GM18517 (cell line): ENCODE data around the gene KCNAB3.

Experiments used
- ATAC-seq: cut with Tn5 transposase; IDR thresholded peaks from one replicate; pipeline ENCODE4 v1.9.1; 2021; ENCODE audit warnings: mild to moderate bottlenecking, moderate library complexity; ENCODE audit not compliant: unreplicated experiment

The KCNAB3 gene

DNA sequence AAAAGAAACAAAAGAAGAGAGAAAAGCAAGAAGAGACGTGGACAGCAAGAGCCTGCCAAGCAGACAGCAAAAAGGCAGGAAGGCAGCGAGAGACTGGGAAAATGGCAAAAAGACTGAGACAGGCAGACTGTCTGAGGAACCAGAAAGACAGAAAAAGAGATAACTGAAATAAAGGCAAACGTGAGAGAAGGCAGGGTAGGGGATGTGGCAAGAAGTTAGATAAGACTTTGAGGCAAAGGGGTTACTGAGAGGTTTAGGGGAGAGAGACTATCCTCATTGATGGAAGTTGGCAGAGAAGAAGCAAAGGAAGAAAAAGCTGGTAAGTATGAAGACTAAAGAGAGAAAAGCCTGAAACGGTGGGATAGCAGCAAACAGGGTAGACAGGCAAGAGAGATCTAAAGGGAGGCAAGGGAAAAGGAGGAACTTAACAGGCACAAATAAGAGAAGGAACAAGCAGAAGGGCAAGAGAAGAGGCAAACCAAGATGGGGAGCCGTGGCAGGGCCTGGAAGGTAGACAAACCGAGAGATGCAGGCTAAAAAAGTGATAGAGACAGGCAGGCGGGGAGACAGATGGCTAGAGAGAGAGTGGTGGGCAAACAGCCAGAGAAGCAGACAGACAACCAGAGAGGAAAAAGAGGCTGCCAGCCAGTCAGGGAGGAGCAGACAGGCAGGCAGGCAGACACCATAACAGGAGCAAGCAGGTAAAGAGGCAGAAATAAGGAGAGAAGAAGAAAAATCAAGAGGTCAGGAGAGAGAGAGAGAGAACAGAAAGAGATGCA lies 48.2 kb downstream of the KCNAB3 start:
- ATAC-seq, result no peak

DNA sequence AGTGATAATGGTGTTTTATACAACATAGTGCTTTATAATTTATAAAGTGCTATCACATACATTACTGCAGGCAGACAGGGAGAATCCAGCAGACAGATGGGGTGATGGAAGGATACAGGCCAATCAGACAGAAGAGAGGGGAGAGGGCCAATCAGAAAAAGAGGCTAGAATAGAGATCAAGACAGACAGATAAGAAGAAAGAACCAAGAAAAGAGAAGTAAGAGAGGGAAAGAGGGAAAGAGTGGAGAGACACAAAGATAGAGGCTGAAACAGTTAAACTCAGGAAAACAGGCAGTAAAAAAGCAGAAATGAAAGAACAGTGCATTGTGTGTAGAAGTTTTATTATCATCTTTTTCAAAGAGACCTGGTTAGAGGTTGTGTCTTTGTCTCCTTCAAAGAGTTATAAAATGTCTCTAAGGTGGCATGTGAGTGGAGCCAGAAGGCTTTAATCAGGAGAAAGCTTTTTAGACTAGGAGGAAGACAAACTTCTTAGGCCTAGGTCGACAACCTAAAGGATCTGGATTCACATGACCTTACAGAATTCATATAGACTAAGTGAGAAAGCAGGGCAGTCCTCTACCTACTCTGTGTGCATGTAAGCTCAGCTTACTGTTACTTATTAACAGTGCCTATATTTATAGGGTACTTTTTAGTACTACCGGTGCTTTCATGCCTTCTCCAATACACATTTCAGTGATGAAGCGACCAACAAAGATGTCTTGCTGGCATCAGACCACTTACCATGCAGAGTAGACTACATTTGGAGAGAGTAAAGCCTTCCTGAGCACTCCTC lies 49.4 kb downstream of the KCNAB3 start:
- no peak for ATAC-seq

DNA sequence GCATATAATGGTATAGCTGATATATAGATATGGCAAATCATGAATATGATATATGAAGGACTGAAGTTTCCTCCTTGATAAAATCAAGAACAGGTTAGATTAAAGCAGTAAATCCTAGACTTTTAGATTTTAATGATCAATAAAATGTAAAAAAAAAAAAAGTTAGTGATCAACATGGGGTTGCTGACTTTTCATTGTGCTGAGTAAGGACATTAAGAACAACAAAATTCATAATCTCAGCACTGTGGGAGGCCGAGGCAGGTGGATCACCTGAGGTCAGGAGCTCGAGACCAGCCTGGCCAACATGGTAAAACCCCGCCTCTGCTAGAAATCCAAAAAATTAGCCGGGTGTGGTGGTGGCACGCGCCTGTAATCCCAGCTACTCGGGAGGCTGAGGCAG lies 51.4 kb downstream of the KCNAB3 start:
- no peak for ATAC-seq

DNA sequence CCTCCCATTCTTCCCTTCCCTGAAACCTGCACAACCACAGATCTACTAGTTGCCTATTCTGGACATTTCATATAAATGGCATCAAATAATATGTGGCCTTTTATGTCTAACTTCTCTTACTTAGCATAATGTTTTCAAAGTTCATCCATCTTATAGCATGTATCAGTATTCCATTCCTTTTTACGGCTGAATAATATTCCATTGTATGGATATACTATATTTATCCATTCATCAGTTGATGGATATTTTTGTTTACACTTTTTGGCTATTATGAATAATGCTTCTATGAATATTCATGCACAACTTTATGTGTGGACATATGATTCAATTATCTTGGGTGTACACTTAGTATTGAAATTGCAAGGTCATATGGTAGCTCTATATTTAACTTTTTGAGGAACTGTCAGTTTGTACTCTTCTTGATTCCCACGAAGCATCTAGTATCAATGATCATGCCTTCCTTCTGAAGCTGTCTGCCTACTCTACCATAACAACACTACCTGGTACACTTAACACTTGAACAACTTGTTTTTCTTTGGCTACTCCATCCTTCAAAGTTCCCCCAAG lies 53.8 kb downstream of the KCNAB3 start:
- ATAC-seq, result no peak

DNA sequence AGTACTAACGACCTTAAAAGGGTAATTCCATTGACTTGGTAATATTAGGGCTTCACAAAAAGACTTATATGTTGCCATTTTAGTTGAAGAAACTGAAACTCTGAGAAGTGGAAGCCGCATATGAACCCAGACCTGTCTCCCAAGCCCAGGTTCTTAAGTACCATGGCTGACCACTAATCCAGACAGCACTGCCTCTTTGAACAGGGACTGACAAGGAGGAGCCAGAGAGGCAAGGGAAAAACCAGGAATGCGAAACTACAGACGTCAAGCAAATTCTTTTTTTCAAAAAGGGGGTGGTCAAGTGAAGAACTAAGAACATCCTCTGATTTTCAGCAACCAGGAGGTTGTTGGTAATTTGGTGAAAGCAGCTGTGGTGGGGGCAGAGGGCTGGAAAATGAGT lies 56.6 kb downstream of the KCNAB3 start:
- no peak for ATAC-seq
